ENCODE data around the gene IGDCC3.

IGDCC3 gene

DNA sequence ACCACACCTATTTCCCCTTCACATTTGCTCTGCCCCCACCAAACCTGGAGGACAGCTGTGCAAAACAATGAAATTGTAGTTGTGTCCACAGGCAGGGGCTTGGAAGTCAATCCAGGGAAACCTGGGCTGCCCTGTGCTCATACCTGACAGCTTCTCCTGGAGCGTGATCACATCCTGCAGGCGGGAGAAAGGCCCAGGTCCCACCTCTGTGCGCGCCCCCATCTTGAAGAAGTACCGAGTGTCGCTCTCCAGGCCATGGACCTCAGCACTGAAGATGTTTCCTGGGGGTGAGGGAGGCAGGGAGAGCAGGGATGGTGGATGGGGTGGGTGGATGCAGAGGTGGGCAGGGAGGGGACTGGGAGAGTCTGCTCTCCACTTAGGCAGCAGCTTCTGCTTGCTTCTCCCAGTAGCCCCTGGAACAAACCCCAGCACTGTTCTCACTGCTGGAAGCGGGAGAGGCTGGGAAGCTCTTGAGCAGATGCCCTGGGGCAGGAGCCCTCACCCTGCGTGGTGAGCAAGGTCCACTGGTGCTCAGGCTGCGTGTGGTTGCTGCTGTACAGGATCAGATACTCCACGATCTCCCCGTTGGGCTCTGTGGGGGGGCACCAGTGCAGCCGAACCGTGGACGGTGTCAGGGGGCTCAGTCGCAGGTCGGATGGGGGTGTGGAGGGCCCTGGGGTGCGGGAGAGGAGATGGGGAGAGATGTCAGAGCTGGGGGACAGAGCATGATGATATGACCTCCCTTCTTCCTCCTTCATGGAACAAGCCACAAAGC is 10.7 kb upstream of the IGDCC3 start:
- no peak for DNase-seq

DNA sequence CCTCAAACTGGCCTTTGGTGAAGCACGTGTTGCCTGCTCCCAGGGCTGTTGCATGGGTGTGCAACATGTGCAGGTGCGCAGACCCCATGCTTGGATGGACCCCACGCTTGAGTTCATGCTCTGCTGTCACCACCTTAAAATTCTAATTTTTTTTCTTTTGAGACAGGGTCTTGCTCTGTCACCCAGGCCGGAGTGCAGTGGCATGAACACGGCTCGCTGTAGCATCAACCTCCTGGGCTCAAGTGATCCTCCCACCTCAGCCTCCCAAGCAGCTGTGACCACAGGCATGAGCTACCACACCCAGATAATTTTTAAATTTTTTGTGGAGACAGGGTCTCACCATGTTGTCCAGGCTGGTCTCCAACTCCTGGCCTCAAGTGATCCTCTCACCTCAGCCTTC is 9.1 kb upstream of the IGDCC3 start:
- no peak for DNase-seq

DNA sequence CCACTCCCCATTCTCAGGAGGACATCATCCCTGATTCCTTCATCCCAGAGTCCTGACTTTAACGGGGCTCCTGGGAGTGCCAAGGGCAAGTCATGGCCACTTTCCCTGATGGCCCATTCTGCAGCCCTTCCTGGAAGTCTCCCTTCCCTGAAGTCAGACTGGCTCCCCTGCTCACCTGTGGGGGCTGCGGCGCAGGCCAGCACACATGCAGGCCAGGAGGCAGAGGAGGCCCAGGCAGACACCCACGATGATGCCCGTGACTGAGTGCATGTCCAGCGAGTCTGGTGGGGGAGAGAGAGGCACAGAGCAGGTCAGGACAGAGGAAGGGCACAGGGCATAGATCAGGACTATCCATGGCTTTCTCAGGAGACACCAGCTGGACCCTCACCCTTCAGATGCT is 8.6 kb upstream of the IGDCC3 start:
- no peak for DNase-seq

DNA sequence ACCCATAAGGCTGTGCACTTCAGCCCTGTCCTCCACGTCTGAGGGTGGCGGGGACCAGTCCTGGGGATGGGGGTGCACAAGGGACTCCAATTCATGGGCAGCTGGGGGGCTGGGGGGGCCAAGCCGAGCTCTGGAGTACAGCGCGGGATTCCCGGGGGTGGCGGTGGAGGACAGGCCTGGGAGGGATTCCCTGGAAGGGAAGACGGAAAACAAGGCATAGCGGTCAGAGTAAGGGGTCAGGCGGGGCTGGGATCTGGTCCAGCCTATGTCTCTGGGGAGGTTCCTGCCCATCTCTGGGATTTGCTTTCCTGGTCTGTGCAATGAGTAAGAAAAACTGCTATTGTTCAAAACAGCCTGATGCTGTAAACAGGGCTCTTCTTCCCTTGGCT is 8.1 kb upstream of the IGDCC3 start:
- DNase-seq: no peak

DNA sequence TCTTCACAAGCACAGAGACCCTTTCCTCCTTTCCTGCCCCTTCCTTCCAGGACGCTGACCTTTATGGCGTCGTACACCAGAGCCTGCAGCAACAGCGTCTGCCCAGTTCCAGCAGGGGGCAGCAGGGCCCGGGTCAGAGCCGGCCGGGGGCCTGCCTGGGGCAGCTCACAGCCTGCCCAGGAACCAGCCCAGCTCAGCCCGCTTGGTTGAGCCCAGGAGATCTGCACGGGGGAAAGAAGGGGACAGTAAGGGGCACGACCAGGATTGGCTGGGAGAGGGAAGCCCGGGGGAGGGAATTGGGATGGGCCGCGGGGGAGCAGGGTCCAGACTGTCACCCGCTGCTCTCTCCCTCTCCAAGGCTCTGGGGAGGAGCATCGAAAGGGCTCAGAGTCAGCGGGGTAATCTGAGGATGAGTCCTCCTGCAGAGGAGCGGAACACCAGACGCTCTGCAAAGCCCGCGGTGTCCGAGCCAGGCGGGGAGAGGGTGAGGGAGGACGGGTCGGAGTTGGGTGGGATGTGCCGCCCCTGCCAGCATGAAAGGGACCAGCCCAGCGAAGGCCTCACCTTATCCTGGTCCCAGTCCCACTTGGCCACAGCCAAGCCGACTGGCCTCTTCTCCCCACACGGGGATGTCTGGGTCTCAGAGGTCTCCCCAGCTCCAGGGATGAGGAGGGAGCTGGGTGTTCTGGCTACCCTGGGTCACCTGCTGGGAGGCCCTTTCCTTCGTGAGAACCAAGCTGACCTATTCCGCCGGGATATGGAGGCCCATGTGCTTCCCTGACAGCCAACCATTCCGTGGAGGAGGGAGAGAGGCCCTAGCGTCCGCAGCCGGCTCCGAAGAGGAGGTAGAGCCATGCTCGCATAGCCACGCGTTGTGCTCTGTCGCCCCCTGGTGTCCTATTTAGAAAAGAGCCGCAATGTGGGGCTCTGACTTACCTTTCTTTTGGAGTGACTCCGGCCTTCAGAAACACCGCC is 7.4 kb upstream of the IGDCC3 start:
- peak; percentile 80 for DNase-seq

DNA sequence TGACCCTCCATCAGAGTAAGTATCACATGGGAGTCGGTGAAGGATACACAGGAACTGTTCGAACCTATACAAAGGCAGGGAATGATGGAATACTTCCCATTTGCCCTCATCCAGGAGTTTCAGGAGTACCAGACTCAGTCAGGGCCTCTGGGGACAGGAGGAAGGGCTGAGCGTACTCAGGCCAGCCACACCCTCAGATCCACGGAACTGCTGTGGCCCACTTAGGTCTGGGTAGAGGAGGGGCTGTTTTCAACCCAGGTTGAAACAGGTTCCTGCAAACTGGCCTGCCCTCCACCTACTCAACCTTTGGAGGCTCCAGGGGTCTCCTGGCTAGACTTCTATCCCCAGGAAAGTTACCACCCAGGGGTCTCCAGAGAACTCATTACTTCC is 6.7 kb upstream of the IGDCC3 start:
- DNase-seq: no peak

DNA sequence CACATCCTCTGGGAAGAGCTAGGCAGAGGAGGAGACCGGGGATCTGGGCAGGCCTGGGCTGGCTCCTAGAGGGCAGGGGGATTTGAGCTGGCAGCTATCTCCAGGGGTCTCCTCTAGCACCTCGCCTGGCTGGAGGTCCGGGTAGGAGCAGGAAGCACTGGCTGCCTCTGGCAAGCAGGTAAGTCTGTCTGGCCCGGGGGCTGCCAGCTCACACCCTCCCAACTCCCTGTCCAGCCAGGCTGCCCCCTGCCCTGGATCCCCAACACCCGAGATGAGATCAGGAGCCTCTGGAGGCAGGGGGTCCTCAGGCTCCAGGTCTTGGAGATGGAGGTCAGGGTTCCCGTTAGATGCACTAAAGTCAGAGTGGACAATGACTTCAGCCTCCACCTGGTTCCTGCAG is 6.2 kb upstream of the IGDCC3 start:
- DNase-seq: no peak

DNA sequence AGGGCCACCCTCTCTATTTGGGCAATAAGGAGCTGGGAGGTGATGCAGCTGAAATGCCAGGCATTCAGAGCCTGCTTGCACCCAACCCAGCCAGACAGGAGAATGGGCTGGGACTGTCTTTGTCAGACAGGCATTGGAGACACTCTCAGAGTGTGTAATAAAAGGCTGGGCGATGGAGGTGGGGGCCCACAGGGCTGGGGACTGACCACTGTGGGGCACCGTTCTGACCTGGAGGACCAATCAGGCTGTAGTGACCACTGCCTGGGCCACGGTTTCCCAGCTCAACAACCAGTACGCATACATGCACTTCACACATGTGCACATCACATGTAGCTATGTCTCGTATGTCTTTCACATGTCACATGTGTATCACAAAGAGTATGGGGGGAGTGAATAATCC is 5.7 kb upstream of the IGDCC3 start:
- DNase-seq: no peak

DNA sequence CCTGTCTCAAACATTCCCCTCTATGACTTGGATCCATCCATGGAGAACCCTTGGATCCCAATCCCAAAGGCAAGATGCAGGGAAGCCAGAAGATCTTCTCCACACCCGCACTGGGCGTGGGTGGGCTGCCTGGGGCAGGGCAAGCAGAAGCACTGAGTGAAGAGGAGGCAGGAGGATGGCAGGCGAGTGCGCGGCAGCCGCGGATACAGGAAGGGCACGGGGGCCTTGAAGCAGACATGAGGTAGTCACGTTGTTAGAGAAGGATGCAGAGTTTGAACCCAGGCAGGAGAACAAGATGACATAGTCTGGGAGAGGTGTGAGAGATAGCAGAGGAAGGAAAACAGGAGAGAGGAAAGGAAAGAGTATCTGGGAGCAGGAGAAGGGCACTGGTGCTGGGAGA is 5.1 kb upstream of the IGDCC3 start:
- DNase-seq: no peak

DNA sequence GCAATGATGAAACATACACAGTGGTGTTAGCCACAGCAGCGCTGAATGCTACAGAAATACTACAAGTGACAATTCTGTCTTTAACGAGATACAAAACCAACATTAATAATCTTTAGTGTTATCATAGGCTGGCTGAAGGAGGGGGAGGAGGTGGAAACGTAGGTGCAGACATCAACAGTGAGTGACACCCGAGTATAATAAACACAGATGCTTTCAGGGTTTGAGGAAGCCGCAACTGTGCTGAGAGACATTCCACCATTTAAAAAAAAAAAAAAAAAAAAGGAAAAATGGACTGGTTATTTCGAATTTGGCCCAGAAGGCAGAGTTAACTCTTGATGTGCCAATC is 4.3 kb upstream of the IGDCC3 start:
- no peak for DNase-seq

DNA sequence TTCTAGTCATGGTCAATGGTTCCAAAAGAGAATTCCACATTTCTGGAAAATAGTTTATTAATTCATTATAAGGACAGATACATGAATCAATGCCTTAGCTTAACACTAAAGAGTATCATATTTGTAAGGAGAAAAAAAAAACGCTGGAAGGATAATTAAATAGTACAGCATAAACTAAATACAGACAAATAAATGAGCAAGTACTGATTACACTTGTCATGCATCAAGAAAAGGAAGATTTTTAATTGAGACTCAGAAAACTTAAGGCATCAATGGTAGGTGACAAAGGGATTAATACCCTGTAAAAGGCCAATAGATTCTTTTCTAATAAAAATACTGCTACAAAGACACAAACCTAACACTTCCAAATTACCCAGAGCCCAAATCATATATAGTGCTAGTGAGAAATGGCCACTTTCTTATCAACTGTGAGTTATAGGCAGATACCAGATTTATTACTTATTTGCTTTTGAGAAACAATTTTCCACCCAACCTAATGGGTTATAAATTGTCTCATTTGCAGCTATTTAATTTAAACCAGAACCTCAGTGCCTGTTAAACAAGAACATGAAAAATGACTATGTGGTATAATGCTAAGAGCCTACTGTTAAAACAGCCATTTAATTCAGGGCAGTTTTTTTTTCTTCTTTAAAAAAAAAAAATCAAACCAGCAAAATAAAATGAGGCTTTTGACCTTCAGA is 3.8 kb upstream of the IGDCC3 start:
- DNase-seq: no peak

DNA sequence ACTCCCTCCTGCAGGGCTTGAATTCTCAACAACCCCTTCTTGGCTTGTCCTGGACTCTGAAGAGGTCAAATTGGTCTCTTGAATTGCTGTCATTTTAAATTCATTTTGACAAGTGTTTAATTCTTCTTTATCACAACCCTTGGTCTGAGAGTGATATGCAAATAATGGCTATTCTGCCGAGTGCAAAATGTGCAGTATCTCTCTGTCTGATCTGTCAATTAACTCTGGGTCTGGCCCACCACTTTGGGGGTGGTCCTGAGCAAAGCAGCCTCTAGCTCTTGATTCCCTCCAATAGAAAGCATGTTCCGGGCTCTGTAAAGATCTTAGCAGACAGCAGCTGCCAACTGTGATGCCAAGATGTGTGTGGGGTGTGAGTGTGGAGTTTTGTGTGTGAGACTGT is 2.2 kb upstream of the IGDCC3 start:
- DNase-seq: no peak

DNA sequence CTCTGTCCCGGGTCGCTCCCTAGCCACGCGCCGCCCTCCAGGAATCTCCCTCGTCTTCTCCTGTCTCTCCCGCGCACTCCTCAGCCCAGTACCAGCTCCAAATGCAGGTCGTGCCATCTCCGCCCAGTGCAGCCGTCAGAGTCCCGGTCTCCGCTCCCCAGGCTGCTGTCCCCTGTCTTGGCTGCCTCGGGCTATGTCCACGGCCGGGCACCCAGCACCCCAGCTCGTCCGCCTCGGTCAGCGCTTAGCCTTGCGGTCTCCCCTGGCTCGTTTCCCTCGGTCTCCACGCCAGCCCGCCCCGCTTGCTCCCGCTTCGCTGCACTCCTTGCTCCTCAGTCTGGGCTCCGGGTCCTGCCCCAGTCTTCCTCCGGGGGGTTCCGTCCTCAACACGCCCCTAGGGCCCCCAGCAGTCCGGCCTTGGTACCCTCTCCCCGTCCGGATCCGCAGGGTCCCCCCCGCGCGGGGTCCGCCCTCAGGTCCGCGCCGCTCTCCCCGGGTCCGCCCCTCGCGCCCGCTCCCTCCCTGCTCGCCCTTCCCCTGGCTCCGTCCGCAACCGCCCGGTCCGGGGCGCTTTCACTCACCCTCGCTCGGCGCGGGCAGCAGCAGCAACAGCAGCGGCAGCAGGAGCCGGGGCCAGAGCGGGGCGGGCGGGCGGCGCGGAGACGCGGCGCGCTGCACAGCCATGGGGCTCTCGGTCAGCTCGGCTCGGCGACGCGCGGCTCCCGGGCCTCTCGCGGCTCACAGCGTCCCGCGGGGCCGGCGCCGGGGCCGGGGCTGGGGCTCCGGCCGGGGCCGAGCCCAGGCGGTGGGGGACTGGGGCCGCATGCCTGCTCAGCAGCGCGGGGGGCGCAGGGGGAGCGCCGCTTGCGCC is 462 bp downstream of the IGDCC3 start:
- peak; percentile 25 for DNase-seq

DNA sequence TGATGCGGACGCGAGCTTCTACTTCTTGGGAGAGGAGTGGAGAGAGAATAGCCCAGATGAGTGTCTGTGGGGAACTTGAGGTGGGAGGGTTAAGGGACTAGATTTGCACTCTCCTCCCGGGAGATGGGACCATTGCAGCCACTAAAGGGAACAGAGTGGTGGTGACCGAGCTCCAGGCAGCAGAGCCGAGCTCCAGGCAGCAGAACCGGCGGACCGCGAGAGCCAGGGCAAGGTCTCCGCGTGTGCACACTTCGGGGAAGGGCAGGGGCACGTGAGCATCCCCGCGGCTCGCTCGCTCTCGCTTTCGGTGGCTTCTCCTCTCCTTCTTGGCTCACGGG is 1.1 kb downstream of the IGDCC3 start:
- no peak for DNase-seq

DNA sequence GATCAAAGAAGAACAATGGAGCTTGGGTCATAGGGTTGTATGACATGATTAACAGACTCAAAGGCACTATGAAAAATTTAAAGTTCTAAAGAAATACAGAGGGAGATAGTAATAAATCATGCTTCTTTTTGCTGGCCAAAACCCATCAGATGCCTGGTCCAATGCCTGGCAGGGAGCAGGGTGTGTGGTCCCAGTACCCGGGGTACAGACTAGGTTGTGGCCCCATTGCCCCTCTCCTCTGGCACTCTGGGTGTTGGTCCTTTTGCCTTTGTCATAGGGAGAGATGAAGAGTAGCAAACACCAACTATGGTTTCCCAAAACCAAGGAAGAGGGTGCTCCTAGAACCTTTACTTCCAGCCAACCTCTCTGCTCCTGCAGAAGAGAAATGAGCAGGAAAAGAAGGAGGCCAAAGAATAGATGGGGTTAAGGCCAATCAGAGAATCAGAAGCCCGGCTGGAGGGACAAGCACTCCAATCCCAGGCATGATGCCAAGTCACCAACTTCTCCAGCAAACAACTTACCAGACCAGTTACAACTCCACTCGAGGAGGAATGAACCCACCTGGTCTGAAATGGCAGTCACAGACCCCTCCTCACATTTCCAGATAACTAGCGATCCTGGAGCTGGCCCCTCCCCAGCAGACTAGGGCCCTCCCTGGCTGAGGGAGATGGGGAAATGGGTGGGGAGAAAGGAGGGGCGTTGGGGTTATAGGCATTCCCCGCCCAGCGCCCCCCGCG is 1.8 kb downstream of the IGDCC3 start:
- DNase-seq: no peak

DNA sequence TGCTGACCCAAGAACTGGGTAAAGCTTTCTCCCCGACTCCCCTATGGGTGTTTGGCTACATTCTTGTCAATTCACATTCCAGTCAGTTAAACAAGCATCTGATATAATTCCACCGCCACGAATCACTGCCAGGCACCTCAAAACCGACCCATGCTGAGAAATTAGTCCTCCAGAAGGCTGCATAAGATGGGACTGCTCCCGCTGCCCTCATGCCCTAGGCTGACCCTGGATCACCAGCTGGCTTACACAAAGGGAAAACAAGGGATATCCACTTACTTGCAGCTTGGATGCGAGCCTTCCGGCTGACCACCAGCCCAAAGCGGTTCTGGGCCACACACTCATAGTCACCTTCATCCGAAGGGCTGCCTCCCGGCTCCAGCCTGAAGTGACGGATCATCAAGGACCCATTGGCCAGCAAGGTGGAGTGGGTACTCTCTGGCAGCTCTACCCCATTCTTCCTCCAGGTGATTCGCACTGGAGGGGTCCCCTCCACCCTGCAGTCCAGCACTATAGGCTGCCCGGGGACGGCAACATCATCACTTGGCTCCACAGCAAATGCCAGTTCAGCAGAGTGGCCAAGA is 2.9 kb downstream of the IGDCC3 start:
- peak; percentile 86 for DNase-seq

DNA sequence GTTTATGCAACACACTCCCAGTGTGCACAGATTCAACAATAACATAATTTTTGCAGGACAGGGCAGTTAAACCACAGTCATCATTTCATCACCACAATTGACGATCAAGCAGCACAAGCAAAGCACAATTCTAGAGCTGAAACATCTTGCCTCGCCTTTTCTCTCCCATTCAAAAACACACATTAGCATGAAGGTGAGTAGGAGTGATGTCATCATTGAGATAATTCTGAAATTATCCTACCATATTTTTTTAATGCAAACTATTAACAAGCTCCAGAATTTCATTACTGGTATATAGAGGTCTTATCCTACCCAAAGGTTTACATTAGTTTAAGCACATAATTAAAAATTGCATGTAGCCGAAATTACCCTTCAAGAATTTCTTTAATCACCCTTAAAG is 3.5 kb downstream of the IGDCC3 start:
- DNase-seq: peak; percentile 21

DNA sequence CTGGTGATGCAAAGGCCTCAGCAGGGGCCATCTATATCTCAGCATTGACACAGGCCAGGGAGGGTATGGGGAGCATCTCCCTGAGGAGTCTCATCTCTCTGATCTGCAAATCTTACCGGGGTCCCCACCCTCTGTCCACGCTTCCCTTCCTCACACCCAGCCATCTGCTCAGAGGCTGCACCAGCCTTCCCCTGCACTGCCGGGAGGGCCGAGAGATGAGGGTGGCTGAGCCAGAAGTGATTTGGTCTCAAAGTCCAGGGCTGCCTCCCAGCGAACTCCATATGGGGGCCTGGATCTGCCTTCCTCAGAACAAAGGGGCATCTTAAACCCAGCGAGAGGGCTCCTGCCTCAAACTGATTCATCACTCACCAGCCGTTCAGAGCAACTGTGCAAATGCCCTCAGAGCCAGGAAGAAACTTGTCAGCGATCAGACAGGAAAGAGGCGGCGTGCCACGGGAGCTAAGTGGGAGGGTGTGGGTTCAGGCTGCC is 4.6 kb downstream of the IGDCC3 start:
- DNase-seq: no peak

DNA sequence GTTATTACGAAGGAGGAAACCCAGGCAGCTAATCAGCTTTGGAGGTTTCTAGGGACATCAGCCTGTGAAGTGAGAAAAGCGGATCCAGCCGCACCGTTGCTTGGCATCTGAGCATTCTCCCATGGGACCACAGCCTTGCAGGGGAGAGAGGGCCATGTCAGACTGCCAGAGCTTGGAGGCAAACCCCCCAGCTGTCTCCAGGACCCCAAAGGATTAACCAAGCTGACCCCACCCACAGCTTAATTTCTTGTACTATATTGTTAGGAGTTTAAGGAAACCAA is 5.1 kb downstream of the IGDCC3 start:
- DNase-seq: no peak

DNA sequence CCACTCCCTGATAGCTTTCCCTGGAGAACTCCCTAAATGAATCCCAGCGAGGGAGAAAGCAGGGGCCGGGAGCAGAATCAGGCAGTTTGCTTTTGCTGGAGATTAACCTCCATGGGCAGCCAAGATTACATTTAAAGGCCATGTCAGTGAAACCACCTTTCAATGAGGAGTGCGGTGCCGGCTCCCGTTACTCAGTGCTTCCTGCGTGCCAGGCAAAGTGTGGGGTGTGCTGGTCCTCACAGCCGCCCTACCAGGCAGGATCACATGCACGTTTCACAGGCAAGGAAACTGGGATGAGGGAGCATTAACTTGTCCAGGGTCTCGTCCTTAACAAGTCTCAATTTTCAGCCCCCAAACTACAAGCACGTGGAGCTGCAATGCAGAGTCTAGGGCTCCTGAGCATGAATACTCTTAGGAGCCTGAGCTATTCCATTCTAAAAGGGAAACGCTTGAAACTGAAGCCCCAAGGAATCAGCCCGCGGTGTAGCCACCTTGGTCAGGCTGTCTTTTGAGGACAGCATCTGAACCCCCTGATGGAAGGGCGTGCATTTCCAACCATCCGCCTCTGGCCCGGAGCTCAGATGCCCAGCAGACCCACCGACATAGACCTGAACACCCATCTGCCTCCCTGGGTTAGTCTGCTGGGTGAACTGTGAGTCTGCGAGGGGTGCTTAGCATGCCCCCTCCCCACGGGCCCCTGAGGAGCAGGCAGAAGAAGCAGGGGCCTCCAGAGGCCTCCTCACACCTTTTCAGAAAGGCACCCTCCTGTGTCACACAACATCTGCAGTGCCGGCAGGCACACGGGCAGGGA is 5.6 kb downstream of the IGDCC3 start:
- DNase-seq: no peak

DNA sequence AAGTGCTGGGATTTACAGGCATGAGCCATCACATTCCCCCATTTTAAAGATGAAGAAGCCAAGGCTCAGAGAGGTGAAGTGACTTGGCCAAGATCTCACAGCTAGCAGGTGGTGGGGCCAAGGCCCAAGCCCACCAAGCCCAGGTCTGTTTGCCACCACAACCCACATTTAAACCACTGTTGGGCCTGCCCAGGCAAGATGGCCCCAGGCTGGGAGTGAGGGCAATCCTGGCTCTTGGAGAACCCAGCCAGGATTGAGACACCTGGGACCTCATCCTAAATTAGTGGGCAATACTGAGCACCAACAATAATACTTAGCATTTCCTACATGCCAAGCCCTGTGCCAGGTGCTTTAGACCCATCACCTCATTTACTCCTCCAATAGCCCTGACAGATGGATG is 6.9 kb downstream of the IGDCC3 start:
- no peak for DNase-seq
